ENCODE measurements around the gene RGS21.
"Not testable (repeated sequence)": the region's sequence is repeated elsewhere in the genome, so short reads cannot be mapped to it uniquely, and the experiment has no call there.

Gene RGS21

GRCh38 chr1:192316942-192317450 is at the start of gene RGS21:
TSS of gene RGS21 (plus strand) at chr1:192316992. CDS start at chr1:192343037, 26,045 bp downstream.
- no peak for DNase-seq

GRCh38 chr1:192268468-192269052 is 48.2 kb upstream of the RGS21 start:
- no peak for DNase-seq

GRCh38 chr1:192270398-192270797 is 46.4 kb upstream of the RGS21 start:
- DNase-seq: no peak

GRCh38 chr1:192272732-192273131 is 44.1 kb upstream of the RGS21 start:
- DNase-seq: no peak

GRCh38 chr1:192274588-192274987 is 42.2 kb upstream of the RGS21 start:
- no peak for DNase-seq

GRCh38 chr1:192277635-192278034 is 39.2 kb upstream of the RGS21 start:
- DNase-seq: no peak

- DNase-seq: no peak
These were observed 31.9 kb upstream of the RGS21 start for GRCh38 chr1:192284927-192285326.

- DNase-seq: no peak
These were observed 13.8 kb upstream of the RGS21 start for GRCh38 chr1:192303029-192303428.

GRCh38 chr1:192308314-192308713 is 8.5 kb upstream of the RGS21 start:
- not testable (repeated sequence) for DNase-seq

- no peak for DNase-seq
These were observed 5.5 kb upstream of the RGS21 start for GRCh38 chr1:192311281-192311680.

- no peak for DNase-seq
These were observed 11.2 kb downstream of the RGS21 start for GRCh38 chr1:192327997-192328396.

- DNase-seq: no peak
These were observed 26.1 kb downstream of the RGS21 start for GRCh38 chr1:192342842-192343241.

GRCh38 chr1:192343344-192343743 is 26.6 kb downstream of the RGS21 start:
- DNase-seq: no peak

GRCh38 chr1:192349314-192349713 is 32.5 kb downstream of the RGS21 start:
- no peak for DNase-seq

- DNase-seq: no peak
These were observed 33.6 kb downstream of the RGS21 start for GRCh38 chr1:192350356-192350755.

- no peak for DNase-seq
These were observed 34.8 kb downstream of the RGS21 start for GRCh38 chr1:192351550-192351949.

GRCh38 chr1:192357924-192358323 is 41.1 kb downstream of the RGS21 start:
- DNase-seq: no peak

GRCh38 chr1:192358402-192358801 is 41.6 kb downstream of the RGS21 start:
- DNase-seq: no peak

GRCh38 chr1:192358822-192359221 is 42.0 kb downstream of the RGS21 start:
- DNase-seq: no peak

GRCh38 chr1:192363177-192363576 is 46.4 kb downstream of the RGS21 start:
- DNase-seq: no peak

- no peak for DNase-seq
These were observed 50.6 kb downstream of the RGS21 start for GRCh38 chr1:192367436-192367835.

- DNase-seq: no peak
These were observed 58.5 kb downstream of the RGS21 start for GRCh38 chr1:192375306-192375705.

GRCh38 chr1:192376374-192376773 is 59.6 kb downstream of the RGS21 start:
- DNase-seq: no peak

GRCh38 chr1:192378276-192378675 is 61.5 kb downstream of the RGS21 start:
- DNase-seq: no peak

- DNase-seq: no peak
These were observed 62.1 kb downstream of the RGS21 start for GRCh38 chr1:192378878-192379277.
